GM10266 (cell line): ENCODE data around the gene CCDC174.

Experiments used
- DNase-seq: peaks from one replicate; pipeline ENCODE4 v3.0.0; 2012; ENCODE audit errors: extremely low spot score
- CTCF ChIP-seq: IDR thresholded peaks from 2 replicates; pipeline ENCODE4 v1.5.1; 2012; ENCODE audit warnings: mild to moderate bottlenecking, low read depth; ENCODE audit not compliant: control insufficient read depth, insufficient read depth; ENCODE audit errors: missing control alignments

CCDC174 gene

GRCh38 chr3:14617508-14618023 is 34.0 kb upstream of the CCDC174 start:
- no peak for DNase-seq
- no peak for TF ChIP-seq CTCF

GRCh38 chr3:14619605-14620004 is 32.0 kb upstream of the CCDC174 start:
- DNase-seq = no peak
- no peak for TF ChIP-seq CTCF

GRCh38 chr3:14620512-14620911 is 31.1 kb upstream of the CCDC174 start:
- no peak for DNase-seq
- TF ChIP-seq CTCF = no peak

- DNase-seq = no peak
- no peak for TF ChIP-seq CTCF
Observed at GRCh38 chr3:14621093-14621492, 30.5 kb upstream of the CCDC174 start.

GRCh38 chr3:14622368-14622767 is 29.2 kb upstream of the CCDC174 start:
- no peak for TF ChIP-seq CTCF
- no peak for DNase-seq

GRCh38 chr3:14623569-14624051 is 28.0 kb upstream of the CCDC174 start:
- TF ChIP-seq CTCF = no peak
- DNase-seq = no peak

- DNase-seq = no peak
- TF ChIP-seq CTCF = no peak
Observed at GRCh38 chr3:14624498-14624897, 27.1 kb upstream of the CCDC174 start.
